Nephron progenitor cell (in vitro differentiated cells): Measurements from ENCODE around the gene TFCP2L1.

Experiments used
- DNase-seq: peaks from one replicate; pipeline ENCODE4 v3.0.0; 2021
- H3K27ac Mint-ChIP-seq: 2 replicates; pipeline ENCODE4 v1.8.0; 2021; ENCODE audit warnings: mild to moderate bottlenecking, moderate library complexity, mixed read lengths
- H3K27me3 Mint-ChIP-seq: 2 replicates; pipeline ENCODE4 v1.8.0; 2021; ENCODE audit warnings: mild to moderate bottlenecking, low read depth, mixed read lengths; ENCODE audit not compliant: poor library complexity
- H3K36me3 Mint-ChIP-seq: 2 replicates; pipeline ENCODE4 v1.8.0; 2021; ENCODE audit warnings: low read depth, mixed read lengths
- H3K4me1 Mint-ChIP-seq: 2 replicates; pipeline ENCODE4 v1.8.0; 2021; ENCODE audit warnings: mixed read lengths
- H3K4me3 Mint-ChIP-seq: 2 replicates; pipeline ENCODE4 v1.8.0; 2021; ENCODE audit warnings: mild to moderate bottlenecking, moderate library complexity, mixed read lengths
- H3K9me3 Mint-ChIP-seq: 2 replicates; pipeline ENCODE4 v1.8.0; 2021; ENCODE audit warnings: mild to moderate bottlenecking, moderate library complexity, mixed read lengths
- TF ChIP-seq, protein P1 (sequence below): fragments of 200-600 bp; sonication (generic); IDR thresholded peaks from 2 replicates; pipeline ENCODE4 v1.5.0; 2021; ENCODE audit warnings: antibody characterized with exemption

TFCP2L1 gene

DNA sequence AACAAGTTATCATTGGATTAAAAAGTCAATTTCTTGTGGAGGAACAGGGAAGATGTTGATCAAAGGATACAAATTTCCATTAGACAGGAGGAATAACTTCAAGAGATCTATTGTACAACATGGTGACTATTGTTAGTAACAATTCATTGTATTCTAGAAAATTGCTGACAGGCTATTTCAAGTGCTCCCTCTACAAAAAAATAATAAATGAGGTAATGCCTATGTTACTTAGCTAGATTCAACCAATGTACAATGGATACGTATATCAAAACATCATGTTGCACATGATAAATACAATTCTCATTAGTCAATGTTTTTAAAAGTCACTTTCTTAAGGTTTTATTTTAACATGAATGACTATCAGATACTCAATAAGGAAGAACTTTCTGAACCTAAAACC lies 33.5 kb downstream of the TFCP2L1 start:
- no peak overlapping the region for H3K4me3 Mint-ChIP-seq
- H3K36me3 Mint-ChIP-seq = no peaks in the 10 kb centered on the region
- no peak overlapping the region for H3K27ac Mint-ChIP-seq
- DNase-seq = no peak
- H3K9me3 Mint-ChIP-seq = no peaks in the 10 kb centered on the region
- H3K27me3 Mint-ChIP-seq = peaks cover 19% of the 10 kb centered on the region
- peaks cover 8% of the 10 kb centered on the region for H3K4me1 Mint-ChIP-seq
- TF ChIP-seq, protein P1, sequence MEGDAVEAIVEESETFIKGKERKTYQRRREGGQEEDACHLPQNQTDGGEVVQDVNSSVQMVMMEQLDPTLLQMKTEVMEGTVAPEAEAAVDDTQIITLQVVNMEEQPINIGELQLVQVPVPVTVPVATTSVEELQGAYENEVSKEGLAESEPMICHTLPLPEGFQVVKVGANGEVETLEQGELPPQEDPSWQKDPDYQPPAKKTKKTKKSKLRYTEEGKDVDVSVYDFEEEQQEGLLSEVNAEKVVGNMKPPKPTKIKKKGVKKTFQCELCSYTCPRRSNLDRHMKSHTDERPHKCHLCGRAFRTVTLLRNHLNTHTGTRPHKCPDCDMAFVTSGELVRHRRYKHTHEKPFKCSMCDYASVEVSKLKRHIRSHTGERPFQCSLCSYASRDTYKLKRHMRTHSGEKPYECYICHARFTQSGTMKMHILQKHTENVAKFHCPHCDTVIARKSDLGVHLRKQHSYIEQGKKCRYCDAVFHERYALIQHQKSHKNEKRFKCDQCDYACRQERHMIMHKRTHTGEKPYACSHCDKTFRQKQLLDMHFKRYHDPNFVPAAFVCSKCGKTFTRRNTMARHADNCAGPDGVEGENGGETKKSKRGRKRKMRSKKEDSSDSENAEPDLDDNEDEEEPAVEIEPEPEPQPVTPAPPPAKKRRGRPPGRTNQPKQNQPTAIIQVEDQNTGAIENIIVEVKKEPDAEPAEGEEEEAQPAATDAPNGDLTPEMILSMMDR = no peak

- no peak overlapping the region for H3K4me3 Mint-ChIP-seq
These were observed 36.1 kb downstream of the TFCP2L1 start for GRCh38 chr2:121248766-121249343.

DNA sequence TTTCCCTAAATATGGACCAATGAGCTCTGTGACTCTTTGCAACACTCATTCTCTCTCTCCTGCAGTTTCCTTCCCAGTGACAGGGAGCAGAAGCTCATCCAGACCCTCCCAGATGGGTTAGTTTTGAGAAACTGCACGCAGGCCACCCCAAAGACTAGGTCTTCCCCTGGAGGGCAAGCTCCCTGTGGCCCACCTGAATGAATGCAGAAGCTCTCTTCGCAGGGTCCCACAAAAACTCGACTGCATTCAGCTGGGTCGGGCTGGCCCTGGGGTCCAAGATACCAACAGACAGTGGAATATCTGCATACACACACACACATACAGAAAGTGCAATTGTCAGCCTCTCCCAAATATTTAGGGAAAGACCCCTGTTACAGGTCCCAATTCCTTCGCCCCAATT lies 37.0 kb downstream of the TFCP2L1 start:
- no peak overlapping the region for H3K4me3 Mint-ChIP-seq
- TF ChIP-seq, protein P1 = no peak
- H3K27ac Mint-ChIP-seq = no peak overlapping the region

More at GRCh38 chr2:121248766-121249343, 36.1 kb downstream of the TFCP2L1 start:
- DNase-seq = no peak
- Mint-ChIP-seq H3K27me3 (peaks cover 9% of the 10 kb centered on the region), H3K4me1 (peaks cover 8% of the 10 kb centered on the region), H3K27ac (no peak overlapping the region), H3K9me3 (no peaks in the 10 kb centered on the region), H3K36me3 (no peaks in the 10 kb centered on the region)
- TF ChIP-seq, protein P1 = no peak

DNA sequence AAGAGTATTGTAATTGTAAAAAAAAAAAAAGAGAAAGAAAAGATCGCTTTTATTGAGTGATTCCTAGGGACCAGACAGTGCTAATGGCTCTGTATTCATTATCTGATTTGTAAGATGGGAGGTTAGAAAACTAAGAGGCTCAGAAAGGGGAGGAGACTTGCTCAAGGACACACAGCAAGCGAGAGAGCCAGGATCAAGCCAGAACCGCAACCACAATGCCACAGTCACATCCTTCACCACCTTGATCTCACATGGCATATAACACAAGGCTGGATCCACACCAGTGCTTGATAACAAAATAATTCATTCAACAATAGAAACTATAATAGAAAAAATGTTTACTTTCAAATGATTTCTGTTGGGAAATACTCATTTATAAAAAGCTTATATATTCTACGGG lies 37.5 kb downstream of the TFCP2L1 start:
- Mint-ChIP-seq H3K27ac (no peak overlapping the region), H3K36me3 (no peaks in the 10 kb centered on the region)
- no peak for DNase-seq

More for the DNA sequence above, 37.0 kb downstream of the TFCP2L1 start:
- peaks cover 15% of the 10 kb centered on the region for H3K4me1 Mint-ChIP-seq
- no peaks in the 10 kb centered on the region for H3K9me3 Mint-ChIP-seq
- DNase-seq = no peak
- no peaks in the 10 kb centered on the region for H3K36me3 Mint-ChIP-seq
- peaks cover 11% of the 10 kb centered on the region for H3K27me3 Mint-ChIP-seq

GRCh38 chr2:121246704-121247255 lies 38.2 kb downstream of the TFCP2L1 start:
- no peak for DNase-seq
- Mint-ChIP-seq H3K9me3 (no peaks in the 10 kb centered on the region), H3K4me1 (peaks cover 22% of the 10 kb centered on the region), H3K27ac (no peak overlapping the region), H3K36me3 (no peaks in the 10 kb centered on the region), H3K4me3 (no peak overlapping the region), H3K27me3 (peaks cover 17% of the 10 kb centered on the region)
- TF ChIP-seq, protein P1 = no peak

More for the DNA sequence above, 37.5 kb downstream of the TFCP2L1 start:
- Mint-ChIP-seq H3K9me3 (no peaks in the 10 kb centered on the region), H3K4me1 (peaks cover 18% of the 10 kb centered on the region), H3K4me3 (no peak overlapping the region), H3K27me3 (peaks cover 11% of the 10 kb centered on the region)
- TF ChIP-seq, protein P1 = no peak

DNA sequence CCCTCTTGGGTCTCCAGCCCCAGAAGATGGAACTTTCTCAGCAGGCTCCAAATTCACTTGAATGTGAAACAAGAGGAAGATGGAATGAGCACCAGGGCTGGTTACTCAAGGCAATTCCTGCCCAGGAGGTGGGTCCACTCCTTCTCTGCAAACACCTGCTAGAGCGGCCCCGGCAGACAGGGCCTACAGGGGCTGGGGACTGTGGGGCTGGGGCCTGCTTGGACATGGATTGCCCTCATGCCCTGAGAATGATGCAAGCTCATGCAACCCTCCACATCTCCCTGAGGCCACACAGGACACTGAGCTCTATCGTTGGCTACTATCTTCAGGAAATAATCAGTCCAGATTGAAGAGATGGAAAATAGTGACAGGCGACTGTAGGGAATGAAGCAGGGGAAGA lies 39.1 kb downstream of the TFCP2L1 start:
- peaks cover 21% of the 10 kb centered on the region for H3K27me3 Mint-ChIP-seq

More for the DNA sequence above, 39.1 kb downstream of the TFCP2L1 start:
- no peak overlapping the region for H3K27ac Mint-ChIP-seq
- H3K36me3 Mint-ChIP-seq = no peaks in the 10 kb centered on the region
- no peak for DNase-seq
- H3K9me3 Mint-ChIP-seq = no peaks in the 10 kb centered on the region
- TF ChIP-seq, protein P1 = no peak
- H3K4me1 Mint-ChIP-seq = peaks cover 22% of the 10 kb centered on the region
- H3K4me3 Mint-ChIP-seq = no peak overlapping the region
